Islet of Langerhans (tissue), 1 donor: ENCODE measurements around the gene SPRR2G.
"Not testable (repeated sequence)": the region's sequence is repeated elsewhere in the genome, so short reads cannot be mapped to it uniquely, and the experiment has no call there.

Source experiments
- FAIRE-seq: peaks from one replicate; lab custom pipeline; 2011; peaks lifted over from hg19 to GRCh38; lab: Jason Lieb, UNC

SPRR2G gene

DNA sequence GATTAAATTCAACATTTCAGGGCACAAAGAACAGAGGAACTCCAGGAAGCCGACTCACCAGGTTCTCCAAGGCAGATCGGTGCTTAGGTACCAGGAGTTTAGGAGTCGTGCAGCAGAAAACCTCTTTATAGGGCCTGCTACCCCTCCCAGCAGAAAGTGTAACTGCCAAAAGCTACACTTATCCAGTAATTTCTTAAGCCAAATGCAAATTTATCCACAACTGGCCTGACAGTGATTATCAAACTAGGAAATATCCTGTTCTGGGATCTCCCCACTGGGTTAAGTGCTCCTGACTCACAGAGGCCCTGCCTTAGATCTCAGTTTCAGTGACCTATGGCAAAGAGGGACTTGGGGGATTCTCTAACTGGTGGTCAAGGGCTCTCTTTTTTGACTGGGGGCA, 37.3 kb downstream of the SPRR2G start, which contains the start of gene SPRR2F:
SPRR2F (minus strand) TSS at position 101 of the 400 bp plus-strand sequence. CDS start 783 bp downstream, outside the sequence.
- no peak for FAIRE-seq

DNA sequence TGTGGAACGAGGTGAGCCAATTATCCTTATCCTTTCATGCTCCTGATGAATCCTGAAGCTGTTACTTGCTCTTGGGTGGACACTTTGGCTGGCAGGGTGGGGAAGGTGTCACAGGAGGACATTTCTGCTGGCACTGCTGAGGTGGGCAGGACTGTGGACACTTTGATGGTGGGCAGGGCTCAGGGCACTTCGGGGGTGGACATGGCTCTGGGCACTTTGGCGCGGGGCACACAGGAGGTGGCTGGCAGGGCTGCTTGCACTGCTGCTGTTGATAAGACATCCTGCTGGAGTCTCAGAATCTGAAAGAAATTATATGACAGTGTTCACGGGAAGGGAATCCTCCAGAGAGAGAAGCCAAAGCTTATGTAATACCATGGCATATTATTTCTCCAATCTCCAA, 38.2 kb downstream of the SPRR2G start:
- FAIRE-seq = not testable (repeated sequence)

DNA sequence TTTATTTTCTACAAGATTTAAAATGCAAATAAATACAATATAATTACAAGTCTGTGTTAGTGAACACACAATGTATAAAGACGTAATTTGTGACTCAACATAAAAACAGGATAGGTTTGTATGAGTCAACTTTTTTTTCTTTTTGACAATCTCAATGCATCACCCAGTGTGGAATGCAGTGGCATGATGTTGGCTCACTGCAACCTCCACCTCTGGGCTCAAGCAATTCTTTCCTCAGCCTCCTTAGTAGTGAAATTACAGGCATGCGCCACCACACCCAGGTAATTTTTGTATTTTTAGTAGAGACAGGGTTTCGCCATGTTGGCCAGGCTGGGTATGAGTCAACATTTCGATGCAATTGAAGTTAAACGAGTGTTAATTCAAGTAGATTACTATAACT, 50.4 kb downstream of the SPRR2G start:
- FAIRE-seq = no peak
